Right renal cortex interstitium (tissue), 3 donors: Measurements from ENCODE around the gene DYRK3. TPM values are rescaled to one million over a fixed set of nuclear protein-coding genes. Genes with fewer than 3 reads are reported as not detected.
A peak's percentile ranks its signal among the peaks of the same experiment; 100 is the strongest.
"Not testable (repeated sequence)": the region's sequence is repeated elsewhere in the genome, so short reads cannot be mapped to it uniquely, and the experiment has no call there.

ENCODE experiments used
- DNase-seq, 3 donors: peaks; one replicate each; pipeline ENCODE4 v3.0.0-alpha.2; 2013; ENCODE audit warnings: low read depth in 3 of 3, low spot score in 2 of 3
- polyA plus RNA-seq, 3 donors: library from polyadenylated mRNA; unstranded; fragments of 120-200 nt; gene quantifications; one replicate each; pipeline ENCODE4 v1.2.1, GENCODE V29; 2013; ENCODE audit not compliant: insufficient read length in 3 of 3

The DYRK3 gene
- polyA plus RNA-seq, 3 donors, result 8.5 to 9.7 (median 8.8) TPM

DNA sequence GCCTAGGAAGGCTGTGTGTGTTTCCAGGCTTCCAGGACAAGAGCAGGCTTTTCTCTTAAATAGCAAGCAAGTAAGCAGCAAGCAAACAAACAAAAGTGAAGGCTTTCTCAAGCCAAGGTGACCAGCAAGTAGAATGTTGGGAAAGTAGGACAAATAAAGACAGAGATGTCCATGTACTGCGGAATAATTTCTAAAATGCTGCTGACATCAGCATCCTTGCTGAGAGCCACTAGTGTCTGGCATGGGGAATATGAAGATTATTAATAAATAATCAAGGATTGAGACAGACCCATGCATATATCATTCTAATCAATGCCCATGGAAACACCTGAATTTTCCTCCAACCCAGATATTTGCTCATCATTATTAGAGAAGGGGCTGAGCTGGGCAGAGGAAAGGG, 6.4 kb upstream of the DYRK3 start:
- no peak for DNase-seq

DNA sequence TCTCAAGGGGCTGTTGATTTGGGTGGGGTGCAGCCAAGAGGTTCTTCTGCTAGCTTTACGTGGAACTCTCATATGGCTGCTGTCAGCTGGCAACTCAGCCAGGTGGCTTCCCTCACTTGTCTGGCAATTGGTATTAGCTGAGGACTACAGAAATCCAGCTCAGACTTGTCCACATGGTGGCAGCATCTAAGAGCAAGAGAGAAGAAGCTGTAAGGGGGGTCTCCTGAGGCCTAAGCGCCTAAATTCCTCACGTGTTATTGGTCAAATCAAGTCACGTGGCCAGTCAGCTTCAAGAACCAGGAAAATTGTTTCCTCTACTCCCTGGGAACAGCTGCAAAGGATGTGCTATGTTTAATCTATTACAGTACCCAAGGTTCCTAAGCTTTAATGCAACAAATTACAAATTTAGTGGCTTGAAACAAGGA, 4.2 kb upstream of the DYRK3 start:
- peak in 2 of 3 donors; percentile 67 to 73 for DNase-seq

DNA sequence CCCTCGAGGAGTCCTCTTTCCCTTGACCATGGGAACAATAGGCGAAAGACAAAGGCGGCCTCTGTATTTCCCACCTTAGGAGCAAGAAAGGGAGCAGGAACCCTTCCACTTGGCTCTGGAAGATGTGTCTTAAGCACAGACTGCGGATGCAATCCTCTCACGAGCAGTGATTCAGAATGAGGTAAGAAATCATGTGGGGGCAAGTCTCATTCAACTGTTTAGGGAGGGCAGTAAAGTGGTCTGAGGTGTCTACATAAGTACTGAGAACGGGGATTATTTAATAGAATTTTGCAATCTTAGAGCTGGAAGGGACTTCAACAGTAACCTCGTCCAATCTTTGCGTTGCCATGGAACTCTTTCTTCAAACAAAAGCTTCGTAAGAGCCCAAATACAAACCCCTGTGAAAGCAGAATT, 1.6 kb upstream of the DYRK3 start:
- DNase-seq, result no peak

DNA sequence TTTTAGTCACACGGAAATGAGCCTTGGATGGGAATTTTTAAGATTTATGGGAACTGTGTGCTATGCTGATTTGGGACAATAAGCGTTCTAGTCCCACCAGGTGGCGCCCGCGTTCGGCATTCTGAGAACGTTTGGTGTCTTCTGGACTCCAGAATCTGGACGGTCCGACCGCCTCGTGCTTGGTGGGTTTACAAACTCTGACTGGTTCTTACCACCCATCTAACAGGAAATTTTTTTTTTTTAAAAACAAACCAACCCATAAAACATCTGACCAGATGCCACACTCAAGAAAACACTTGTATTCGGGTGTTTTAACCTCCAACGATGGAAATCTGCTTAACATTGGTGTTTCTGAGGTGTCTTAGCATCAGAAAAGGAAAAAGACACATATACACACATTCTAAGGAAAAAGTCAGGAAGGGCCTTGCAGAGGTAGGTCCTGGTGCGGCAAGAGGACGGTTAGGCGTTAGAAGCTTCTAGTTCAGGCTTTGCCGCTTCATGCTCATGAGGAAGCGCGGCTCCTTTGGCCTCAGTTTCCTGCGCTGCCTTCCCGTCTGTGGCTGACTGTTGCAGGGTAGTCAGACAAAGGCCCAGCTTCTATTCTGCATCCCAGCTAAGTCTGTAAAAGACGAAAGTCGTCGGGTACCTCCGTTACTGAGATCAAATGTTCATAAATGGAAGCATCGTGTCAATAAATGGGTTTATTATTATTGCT, 814 bp upstream of the DYRK3 start:
- peak in 2 of 3 donors; percentile 72 to 74 for DNase-seq

DNA sequence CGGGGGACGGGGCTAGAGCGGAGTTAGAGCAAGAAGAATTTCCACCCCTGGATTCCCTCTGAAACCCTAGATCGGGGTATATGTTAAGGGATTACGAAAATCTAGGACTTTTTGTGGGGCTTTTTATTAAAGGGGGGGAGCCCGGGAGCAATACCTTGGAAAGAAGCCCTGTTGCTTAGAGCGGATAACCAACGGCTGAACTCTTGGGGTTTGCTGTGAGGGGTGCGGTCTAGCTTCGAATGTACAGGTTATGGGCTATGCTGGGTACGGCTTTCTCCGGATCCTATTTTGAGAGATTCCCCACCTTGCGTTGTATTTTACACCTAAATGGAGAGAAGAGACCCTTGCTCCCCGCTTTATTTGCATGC, 626 bp downstream of the DYRK3 start:
- no peak for DNase-seq

DNA sequence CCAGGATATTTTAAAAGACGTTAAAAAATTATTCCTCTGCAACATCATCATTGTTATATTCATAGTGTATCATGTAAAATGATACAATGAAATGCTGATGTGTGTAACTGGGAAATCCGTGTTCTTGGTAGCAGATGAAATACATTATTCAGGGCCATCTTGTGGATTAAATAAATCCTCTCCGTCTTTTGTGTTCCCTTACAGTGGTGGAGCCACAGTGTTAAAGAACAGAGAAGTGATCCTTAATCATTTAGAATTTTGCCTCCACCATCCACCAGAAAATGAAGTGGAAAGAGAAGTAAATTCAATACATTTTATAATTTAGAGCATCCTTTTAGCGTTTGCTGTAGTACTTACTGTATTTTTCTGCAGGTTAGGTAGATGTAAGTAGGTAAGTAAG, 1.3 kb downstream of the DYRK3 start:
- DNase-seq, result no peak

DNA sequence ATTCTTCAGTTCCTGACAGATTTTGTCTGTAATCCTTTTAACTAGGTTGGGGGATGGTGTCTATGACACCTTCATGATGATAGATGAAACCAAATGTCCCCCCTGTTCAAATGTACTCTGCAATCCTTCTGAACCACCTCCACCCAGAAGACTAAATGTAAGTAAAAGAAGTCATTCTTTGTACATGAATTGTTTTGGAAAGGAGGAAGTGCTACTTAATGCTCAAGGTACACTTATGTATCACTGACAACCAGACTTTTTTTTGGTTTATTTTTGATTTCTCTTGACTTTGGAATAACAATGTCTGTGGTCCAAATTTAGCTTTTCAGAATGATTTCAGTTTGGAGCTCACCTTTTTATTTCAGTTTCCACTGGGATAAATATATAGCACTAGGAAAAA, 2.3 kb downstream of the DYRK3 start:
- DNase-seq, result no peak

DNA sequence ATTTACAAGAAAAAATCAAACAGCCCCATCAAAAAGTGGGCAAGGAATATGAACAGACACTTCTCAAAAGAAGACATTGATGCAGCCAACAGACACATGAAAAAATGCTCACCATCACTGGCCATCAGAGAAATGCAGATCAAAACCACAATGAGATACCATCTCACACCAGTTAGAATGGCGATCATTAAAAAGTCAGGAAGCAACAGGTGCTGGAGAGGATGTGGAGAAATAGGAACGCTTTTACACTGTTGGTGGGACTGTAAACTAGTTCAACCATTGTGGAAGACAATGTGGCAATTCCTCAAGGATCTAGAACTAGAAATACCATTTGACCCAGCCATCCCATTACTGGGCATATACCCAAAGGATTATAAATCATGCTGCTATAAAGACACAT, 6.7 kb downstream of the DYRK3 start:
- DNase-seq, result not testable (repeated sequence)

DNA sequence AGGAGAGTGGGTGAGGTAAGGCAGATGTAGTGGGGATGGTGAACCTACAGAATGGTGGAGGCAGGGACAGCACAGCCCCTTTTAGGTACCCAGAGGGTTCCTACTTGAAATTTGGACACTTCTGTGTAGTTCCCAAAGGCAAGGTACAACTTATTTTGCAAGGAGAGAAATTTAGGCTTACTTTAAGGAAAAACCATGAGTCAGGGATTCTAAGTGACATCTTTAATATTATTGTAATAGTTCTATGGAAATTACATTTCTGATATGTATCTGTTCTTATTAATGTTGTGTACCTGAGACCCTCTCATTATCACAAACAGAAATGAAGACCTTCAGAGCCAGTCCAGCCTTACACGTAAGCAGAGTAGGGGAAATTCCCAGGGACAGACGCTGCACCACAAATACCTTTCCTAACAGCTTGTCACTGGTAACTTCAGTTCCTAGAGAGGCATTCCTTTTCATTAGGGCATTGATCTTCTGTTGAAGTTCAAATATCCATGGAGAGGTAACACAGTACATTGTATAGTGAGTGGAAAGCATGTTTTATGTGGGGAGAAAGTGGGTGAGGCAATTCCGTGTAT, 7.9 kb downstream of the DYRK3 start:
- no peak for DNase-seq

DNA sequence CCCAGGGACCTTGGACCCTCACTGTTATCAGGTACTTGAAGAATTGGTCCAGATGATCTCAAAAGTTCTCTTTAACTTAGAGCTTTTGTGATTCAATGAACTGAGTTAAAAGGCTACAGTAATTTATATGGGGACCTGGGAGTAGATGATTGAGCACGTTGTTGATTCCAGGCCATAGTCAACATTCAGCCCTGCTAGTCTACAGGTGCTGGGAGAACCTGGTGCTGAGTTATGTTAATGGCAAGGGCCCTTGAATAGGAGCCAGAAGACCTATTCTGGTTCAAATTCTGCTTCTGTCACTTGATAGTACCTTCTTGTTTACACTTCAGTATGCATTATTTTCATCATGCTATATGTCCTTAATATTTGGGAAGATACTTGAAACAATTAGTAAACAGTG, 11.2 kb downstream of the DYRK3 start:
- no peak for DNase-seq

DNA sequence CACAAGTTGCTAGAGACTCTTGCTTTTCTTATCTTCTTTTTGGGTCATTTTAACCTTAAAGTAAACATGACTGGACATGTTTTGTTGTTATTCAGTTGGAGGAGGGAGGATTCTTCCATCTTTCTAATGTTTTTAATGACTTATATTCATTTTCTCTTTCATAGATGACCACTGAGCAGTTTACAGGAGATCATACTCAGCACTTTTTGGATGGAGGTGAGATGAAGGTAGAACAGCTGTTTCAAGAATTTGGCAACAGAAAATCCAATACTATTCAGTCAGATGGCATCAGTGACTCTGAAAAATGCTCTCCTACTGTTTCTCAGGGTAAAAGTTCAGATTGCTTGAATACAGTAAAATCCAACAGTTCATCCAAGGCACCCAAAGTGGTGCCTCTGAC, 11.9 kb downstream of the DYRK3 start:
- DNase-seq, result no peak

DNA sequence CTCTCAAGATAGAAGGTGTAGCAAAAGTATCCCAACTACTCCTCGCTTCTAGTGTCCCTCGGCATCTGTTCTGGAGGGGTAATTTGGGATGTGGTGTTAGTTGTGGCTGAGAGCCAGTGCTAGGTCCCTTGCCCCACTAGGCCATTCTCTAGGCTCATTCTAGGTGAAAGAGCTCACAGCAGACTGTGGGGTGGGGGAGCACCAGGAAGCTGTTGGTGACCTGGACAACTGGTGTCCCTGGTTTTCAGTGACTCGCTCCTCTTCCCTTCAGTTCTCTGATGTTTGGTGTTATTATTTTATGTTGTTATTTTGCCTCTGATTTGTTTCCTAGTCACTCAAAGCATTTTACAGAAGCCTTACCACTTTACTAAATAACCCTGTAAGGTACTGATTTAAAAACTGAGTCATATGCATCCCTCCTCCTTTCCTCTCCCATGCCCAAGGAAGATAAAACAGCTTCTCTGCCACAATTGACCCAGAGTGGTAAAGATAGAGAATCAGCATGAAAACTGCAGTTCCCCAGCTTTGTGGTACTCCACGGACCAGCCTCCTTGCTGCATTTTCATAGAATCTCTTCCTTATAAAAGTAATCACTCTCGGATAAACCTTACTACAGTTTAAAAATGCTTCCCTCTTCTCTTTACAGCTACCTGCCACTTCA, 14.1 kb downstream of the DYRK3 start:
- DNase-seq, result no peak

DNA sequence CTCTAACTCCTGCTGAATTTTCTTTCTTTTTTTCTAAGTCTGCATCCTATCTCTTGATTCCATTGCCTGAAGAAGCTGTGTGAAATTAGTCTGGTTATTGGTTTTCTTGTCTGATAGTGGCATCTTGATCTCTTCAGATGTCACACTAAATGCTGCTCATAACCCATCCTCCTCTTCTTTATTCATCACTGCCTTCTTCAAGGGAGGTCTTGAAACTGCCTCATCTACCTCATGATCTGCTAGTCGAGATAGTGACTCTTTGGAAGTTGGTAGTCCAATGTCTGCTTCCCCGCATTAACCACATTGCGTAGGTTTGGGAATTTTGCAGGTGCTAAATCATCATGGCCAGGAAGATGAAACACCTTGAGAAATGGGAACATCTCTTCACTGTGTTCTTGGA, 15.7 kb downstream of the DYRK3 start:
- no peak for DNase-seq

DNA sequence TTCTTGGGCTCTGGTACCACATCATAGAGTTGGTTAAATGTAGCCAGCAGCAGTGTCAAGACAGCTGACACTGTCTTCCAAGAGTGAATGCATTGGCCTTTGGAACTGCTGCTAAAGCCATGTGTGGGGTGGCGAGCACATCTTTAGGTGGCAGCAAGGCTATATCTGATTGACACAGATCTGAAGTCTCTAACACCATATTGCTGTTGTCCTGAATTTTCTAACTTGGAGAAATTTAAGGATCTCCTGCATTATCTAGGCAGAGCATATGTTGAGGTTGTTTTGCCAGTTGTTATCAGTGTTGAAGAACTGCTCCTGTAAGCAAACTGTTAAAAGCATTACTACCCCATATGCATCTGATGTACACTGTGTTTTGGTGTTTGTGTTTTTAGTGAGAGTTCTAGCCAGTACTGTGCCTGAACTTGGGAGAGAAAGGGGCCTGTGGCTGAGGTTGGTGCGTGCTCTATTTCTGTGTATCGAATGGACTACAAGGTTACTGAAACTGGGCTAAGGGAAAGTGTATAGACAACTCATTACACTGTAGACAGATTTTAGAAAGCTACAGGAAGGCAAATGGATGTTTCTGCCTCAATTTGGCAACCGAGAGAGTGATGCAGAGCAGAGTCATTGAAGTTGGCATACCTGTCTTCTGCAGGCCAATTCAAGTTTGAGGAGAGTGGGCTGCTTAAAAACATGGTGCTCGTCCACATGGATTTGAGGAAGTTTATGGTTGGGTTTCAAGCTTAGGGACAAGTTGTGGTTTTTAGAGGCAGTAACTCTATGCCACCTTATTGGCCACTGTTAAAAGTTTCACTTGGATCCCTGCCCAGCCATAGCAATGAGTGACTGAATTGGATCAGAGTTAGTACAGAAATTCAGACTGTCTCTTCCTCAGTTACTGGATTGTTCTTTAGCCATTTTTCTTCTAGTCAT, 16.9 kb downstream of the DYRK3 start:
- DNase-seq, result no peak

DNA sequence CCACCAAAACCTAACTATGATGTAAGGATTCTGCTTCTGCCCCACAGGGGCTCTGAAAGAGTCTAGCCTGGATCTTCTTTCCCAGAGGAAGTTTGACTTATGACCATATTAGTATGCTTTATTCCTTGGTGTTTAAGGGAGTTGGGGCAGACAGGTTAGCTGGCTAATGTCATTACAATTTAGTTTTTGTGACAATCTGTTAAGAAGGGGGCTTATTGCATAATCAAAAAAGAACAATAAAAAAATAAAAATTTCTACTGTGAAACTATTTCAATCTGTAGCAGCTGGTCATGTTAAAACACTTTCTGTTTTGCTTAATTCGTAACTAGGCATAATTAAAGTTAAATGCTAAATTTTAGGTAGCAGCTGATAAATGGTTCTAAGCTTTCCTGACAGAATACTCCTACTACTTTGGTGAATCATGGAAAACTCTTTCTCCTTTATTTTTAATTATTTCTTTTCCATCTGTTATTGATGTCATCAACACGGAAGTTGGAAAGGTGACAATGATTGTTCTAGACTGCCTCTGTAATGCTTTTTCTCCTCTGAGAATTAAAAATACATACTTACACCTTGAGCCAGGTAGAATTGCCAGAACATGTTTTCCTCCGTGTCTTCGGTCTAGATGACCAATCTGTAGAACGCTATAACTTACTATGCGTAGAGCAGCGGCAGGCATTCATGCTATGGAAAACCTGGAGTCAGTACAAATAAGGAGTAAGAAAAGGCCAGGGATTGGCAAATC, 18.6 kb downstream of the DYRK3 start:
- DNase-seq, result no peak

DNA sequence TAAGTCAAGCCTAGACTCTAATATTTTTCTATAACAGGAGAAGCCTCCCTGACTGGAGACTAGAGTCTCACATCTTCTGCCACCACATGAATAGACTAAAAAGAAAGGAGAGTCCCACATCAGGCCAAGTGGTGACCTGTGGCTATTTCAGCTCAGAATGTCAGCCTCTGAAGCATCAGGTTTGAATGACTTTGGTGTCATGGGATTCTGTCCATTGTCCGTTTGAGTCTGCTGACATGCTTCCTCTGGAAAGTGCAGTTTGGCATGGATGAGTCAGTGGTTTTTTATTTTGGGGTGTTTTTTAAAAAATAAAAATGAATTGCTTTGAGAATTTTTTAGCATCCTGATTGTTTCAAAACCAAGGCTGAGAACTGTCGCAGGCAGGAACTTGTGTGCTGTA, 19.5 kb downstream of the DYRK3 start:
- DNase-seq, result no peak

DNA sequence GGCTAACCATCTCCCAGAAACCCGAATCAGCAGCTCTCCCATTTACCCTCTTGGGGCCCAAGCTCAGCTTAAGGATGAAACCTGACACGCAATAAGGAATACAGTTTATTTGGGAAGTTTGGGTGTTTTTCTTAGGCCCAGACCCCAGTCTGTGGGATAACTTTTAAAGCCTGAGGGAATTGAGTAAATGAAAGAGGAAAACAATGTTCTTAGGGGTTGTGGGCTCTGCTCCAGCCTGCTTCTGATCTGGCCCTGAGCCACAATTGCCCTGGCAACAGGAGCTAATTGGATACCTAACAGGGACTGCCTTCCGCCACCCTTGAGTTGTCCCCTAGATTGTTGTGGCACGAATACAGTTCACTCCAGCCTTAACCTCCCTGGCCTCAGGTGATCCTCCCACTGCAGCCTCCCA, 20.1 kb downstream of the DYRK3 start:
- DNase-seq, result no peak

DNA sequence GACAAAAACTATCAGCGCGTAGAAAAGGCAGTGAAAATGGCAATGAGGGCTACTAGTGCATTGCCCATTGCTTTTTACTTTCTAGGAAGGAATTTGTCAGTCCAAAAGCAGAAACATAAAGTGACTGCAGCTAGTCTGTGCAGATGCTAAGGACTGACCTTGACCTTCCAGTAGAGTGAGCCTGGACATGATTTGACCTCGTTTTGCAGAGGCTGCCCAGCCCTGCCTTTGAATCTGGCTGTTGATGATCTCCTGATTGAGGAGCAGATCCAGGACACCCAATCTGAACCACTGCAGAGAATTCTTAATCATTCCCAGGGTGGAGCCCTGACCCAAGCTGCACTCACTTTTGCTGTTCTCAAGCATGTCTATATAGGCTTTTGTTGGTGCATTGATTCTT, 21.6 kb downstream of the DYRK3 start:
- no peak for DNase-seq

DNA sequence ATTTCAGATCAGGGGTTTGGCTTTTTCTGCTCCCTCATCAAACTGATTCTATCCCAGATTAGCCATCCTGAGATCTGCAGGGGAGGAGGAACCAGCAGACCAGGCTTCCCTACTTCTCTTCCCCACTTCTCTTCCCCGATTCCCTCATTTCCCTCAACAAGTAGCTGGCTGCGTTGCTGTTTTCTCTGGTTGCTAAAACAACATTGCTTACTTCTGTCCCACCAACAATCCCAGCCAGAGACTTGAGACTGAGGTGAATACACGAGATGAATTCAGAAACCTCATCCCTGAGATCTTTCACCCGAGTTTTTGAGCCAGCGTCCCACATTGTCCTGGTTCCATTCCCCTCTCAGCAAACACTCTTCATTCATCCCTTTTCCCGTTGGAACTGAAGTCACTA, 22.4 kb downstream of the DYRK3 start:
- DNase-seq, result no peak

DNA sequence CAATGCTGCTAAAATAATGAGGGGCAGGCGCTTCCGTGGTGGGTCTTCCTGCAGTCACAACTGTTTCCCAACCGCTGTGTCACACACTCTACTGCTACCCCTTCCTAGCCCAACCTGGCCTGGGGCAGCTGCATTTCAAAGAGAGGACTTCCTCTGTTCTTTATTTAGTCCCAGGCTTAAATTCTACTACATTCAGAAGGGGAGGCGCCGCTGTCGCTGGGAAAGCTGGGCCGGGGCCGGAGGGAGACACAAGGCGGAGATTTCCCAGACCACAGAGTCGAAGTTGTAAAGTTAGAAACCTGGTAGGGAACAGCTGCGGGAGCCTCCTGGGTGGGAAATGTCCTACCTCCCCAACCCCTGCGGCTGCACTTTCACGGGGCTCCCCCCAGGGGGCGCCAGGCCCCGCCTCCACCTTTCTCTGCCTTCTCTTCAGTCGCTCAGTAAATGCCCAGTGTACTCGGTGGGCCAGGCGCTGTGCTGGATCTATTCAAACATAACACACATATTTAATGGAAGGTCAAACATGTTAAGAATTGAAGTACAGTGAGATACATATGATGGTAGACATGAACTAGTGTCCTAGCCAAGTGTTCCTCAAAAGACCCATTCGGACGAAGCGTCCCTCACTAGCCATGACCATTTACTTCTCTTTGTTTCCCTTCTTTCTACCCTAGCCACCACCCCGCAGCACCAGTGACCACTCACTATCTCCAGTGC, 23.1 kb downstream of the DYRK3 start:
- DNase-seq, result no peak
